Lung (tissue), 12 donors: Measurements from ENCODE around the gene RGS3. TPM values are rescaled to one million over a fixed set of nuclear protein-coding genes. Genes with fewer than 3 reads are reported as not detected.
A peak's percentile ranks its signal among the peaks of the same experiment; 100 is the strongest.
"Not testable (repeated sequence)": the region's sequence is repeated elsewhere in the genome, so short reads cannot be mapped to it uniquely, and the experiment has no call there.

Experiments
- ATAC-seq: fragments of 200-7000 bp; cut with Tn5 transposase; one replicate; pipeline ENCODE4 v1.9.1; 2020; ENCODE audit warnings: moderate number of reproducible peaks; ENCODE audit not compliant: insufficient read depth, low FRiP score
- DNase-seq, 3 donors: peaks; one replicate each; pipeline ENCODE4 v3.0.0-alpha.2; 2013 to 2017
- H3K27ac ChIP-seq, 2 donors: one replicate each; pipeline ENCODE4 v1.5.1; 2013; ENCODE audit warnings: mild to moderate bottlenecking in 2 of 2, moderate library complexity in 2 of 2, control low read depth in 1 of 2, inconsistent platforms in 1 of 2, low read depth in 1 of 2, low read length in 1 of 2
- H3K27me3 ChIP-seq, 3 donors: one replicate each; pipeline ENCODE4 v1.5.1; 2013; ENCODE audit warnings: low read length in 2 of 3; ENCODE audit not compliant: control insufficient read depth in 3 of 3, insufficient read depth in 3 of 3
- H3K36me3 ChIP-seq, 4 donors: one replicate each; pipeline ENCODE4 v1.5.1; 2013; ENCODE audit warnings: low read length in 4 of 4, mild to moderate bottlenecking in 1 of 4, moderate library complexity in 1 of 4; ENCODE audit not compliant: control insufficient read depth in 4 of 4, insufficient read depth in 4 of 4
- H3K4me1 ChIP-seq, 5 donors: one replicate each; pipeline ENCODE4 v1.5.1; 2013; ENCODE audit warnings: low read length in 5 of 5, mild to moderate bottlenecking in 2 of 5, moderate library complexity in 1 of 5; ENCODE audit not compliant: control insufficient read depth in 5 of 5, insufficient read depth in 5 of 5
- H3K4me3 ChIP-seq: one replicate; pipeline ENCODE4 v1.5.1; 2013; ENCODE audit warnings: mild to moderate bottlenecking, control low read depth, moderate library complexity
- H3K9ac ChIP-seq, 2 donors: one replicate each; pipeline ENCODE4 v1.5.1; 2013; ENCODE audit warnings: low read length in 2 of 2, control low read depth in 1 of 2; ENCODE audit not compliant: insufficient read depth in 1 of 2
- H3K9me3 ChIP-seq, 4 donors: one replicate each; pipeline ENCODE4 v1.5.1; 2013; ENCODE audit warnings: low read length in 3 of 4, mild to moderate bottlenecking in 1 of 4, moderate library complexity in 1 of 4; ENCODE audit not compliant: control insufficient read depth in 4 of 4, insufficient read depth in 3 of 4
- CTCF ChIP-seq: IDR thresholded peaks from 2 replicates; pipeline ENCODE4 v1.5.1; 2012; ENCODE audit warnings: mild to moderate bottlenecking; ENCODE audit errors: control extremely low read depth, extremely low read depth
- WGBS, 2 donors: extraction: QIAGEN DNeasy Blood & Tissue Kit; methylation state at CpG; one replicate each; pipeline ENCODE4 v1.1.7; 2013; 5-methylcytosine and 5-hydroxymethylcytosine counted together
- polyA plus RNA-seq, 2 donors: library from polyadenylated mRNA; stranded (reverse); fragments of 200-250 nt; gene quantifications; one replicate each; pipeline ENCODE4 v1.2.1, GENCODE V29; 2013
- total RNA-seq, 2 donors: library from RNA; depleted of rRNA in 1 of 2; stranded (reverse); fragments of >200 nt in 1 of 2; gene quantifications; one replicate each; pipeline ENCODE4 v1.2.1, GENCODE V29; 2014 to 2021
- donor health status: control.
- donor health status: control.
- donor health status: Bipolar disorder and iron deficiency.
- donor health status: healthy.
- donor health status: DM: yes; HTN: yes; CAD: no.

Gene RGS3
- total and polyA plus RNA-seq, 4 donors = 43.0 to 91.8 (median 73.9) TPM

- peaks cover 0 to 25% (median 13%) of the 10 kb centered on the region in 5 donors for H3K4me1 ChIP-seq
These were observed 24.5 kb downstream of the RGS3 start for GRCh38 chr9:113488071-113488470.

GRCh38 chr9:113488490-113488889 is 25.0 kb downstream of the RGS3 start:
- Histone ChIP-seq H3K4me3 (no peak overlapping the region), H3K9me3 (no peaks in the 10 kb centered on the region), H3K4me1 (peaks cover 0 to 29% (median 16%) of the 10 kb centered on the region in 5 donors), H3K27me3 (no peaks in the 10 kb centered on the region), H3K9ac (no peak overlapping the region), H3K27ac (peak overlapping the region; percentile 60 to 77), H3K36me3 (no peaks in the 10 kb centered on the region)
- ATAC-seq = no peak
- no peak for DNase-seq
- WGBS, 2 donors = 77 to 89% methylated on average over 12 of the region's 12 CpGs
- no peak for TF ChIP-seq CTCF

More at GRCh38 chr9:113488071-113488470, 24.5 kb downstream of the RGS3 start:
- Histone ChIP-seq H3K9ac (no peak overlapping the region), H3K4me3 (no peak overlapping the region), H3K9me3 (no peaks in the 10 kb centered on the region), H3K27me3 (no peaks in the 10 kb centered on the region), H3K27ac (peak overlapping the region; percentile 49 to 60), H3K36me3 (no peaks in the 10 kb centered on the region)
- TF ChIP-seq CTCF = no peak
- ATAC-seq (no peak), DNase-seq (no peak)
- 88 to 95% methylated on average over 4 of the region's 4 CpGs for WGBS, 2 donors

- DNase-seq, ATAC-seq, H3K4me3 ChIP-seq, H3K9ac ChIP-seq, H3K36me3 ChIP-seq, H3K9me3 ChIP-seq, H3K27me3 ChIP-seq: not testable (repeated sequence)
- 95 to 96% methylated on average over 4 of the region's 4 CpGs for WGBS, 2 donors
- H3K4me1 ChIP-seq = peaks cover 0 to 22% (median 11%) of the 10 kb centered on the region in 5 donors
- H3K27ac ChIP-seq = peak overlapping the region in 1 of 2 donors; percentile 69
These were observed 27.6 kb downstream of the RGS3 start for GRCh38 chr9:113491147-113491546.

GRCh38 chr9:113492343-113493202 is 29.0 kb downstream of the RGS3 start:
- H3K4me1 ChIP-seq = peaks cover 0 to 22% (median 10%) of the 10 kb centered on the region in 5 donors
- DNase-seq (peak; percentile 52 to 73 (median 58)), ATAC-seq (no peak)
- no peak overlapping the region for H3K4me3 ChIP-seq
- no peaks in the 10 kb centered on the region for H3K27me3 ChIP-seq
- H3K9me3 ChIP-seq = no peaks in the 10 kb centered on the region
- peak overlapping the region; percentile 52 to 81 for H3K27ac ChIP-seq
- WGBS, 2 donors = 47 to 58% methylated on average over 11 of the region's 11 CpGs
- no peak overlapping the region for H3K9ac ChIP-seq
- TF ChIP-seq CTCF = no peak
- H3K36me3 ChIP-seq = no peaks in the 10 kb centered on the region
